CD4-positive, alpha-beta T cell treated with Interleukin-6 at 100 ng/mL for 8 hours (primary cell): ENCODE data around the gene CXCL3.

Experiments used
- DNase-seq: peaks from one replicate; pipeline ENCODE4 v3.0.0-alpha.2; 2020; ENCODE audit warnings: mixed read lengths, low spot score

The CXCL3 gene

DNA sequence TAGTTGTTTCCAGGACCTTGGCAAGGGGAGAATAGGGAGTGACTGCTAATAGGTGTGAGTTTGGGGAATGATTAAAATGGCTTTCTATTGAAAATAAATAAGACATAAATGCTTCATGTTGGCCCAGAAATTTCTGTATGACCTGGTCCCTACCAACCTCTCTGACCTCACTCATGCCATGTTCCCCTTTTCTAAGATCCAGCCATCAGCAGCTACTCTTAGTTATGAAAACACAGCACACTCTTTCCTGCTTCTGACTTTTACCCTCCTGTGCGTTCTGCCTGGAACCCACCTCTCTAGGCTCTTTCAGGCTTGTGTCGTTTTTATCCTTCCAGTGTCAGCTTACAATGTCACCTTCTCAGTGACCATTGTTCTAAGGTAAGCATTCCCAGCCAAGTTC lies 25.2 kb downstream of the CXCL3 start:
- DNase-seq: no peak

DNA sequence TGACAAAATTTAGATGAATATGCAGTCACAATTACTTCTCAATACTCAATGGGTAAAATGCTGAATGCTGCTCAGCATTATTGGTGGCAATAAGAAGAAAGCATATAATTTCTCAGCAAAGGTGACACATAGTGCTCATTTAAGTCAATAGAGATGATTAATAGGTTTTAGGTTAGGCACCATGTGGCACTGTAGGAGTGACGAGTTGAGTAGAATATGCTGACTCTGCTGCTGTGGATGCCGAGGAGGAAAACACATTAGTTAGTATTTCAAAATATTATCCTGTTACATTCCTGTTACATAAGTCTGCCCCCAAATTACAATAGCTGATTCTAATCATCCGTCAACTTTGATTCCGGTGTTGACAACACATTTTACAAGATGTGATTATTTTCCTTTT lies 26.4 kb downstream of the CXCL3 start:
- no peak for DNase-seq

DNA sequence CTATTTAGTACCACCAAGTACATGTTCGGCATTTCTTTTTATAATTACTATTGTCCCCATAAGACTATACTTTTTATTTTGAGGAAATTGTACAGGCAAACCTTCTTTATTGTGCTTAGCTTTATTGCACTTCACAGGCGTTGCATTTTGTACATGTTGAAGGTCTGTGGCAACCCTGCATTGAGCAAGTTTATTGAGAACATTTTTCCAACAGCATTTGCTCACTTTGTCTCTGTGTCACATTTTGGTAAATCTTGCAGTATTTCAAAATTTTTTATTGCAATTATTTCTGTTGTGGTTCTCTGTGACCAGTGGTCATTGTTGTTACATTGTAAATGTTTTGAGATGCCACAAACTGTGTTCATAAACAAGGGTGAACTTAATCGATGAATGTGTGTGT lies 29.2 kb downstream of the CXCL3 start:
- DNase-seq: no peak

DNA sequence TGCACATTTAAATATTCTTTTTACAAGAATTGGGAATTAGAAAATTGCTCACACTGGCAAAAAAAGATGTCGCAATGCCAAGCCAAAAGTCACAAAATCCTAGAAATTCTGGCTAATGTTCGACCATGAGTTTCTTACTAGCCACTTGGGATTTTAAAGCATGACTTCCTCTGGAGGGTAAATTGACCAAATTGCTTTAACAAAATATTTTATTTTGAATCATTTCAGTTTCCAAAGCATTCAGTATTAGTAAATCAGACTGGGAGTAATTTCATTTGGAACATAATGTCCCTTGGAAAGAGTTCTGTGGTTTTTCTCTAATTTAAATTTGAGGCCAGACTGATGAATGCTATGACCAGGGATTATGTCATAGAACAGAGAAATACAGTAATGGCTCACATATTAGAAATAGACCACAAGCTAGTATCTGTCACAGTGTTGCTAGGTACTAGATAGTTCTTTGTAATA lies 32.4 kb downstream of the CXCL3 start:
- DNase-seq: no peak

DNA sequence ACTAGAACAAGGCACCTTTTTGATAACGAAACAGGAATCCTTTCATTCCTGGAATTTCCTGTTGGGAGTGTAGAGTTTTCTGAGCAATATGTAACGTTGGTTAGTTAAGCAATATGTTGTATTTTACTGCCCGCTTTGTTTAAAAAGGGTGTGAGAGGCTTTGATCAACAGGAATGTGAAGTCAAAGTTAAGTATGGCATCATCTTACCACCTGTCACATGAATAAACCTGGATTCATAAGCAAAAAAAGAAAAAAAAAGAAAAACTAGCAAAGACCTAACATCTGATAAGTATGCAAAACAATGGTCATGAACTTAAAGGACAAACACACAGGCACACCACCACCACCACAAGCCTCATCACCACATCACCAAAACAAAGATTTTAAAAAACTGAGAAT lies 33.0 kb downstream of the CXCL3 start:
- DNase-seq: no peak

DNA sequence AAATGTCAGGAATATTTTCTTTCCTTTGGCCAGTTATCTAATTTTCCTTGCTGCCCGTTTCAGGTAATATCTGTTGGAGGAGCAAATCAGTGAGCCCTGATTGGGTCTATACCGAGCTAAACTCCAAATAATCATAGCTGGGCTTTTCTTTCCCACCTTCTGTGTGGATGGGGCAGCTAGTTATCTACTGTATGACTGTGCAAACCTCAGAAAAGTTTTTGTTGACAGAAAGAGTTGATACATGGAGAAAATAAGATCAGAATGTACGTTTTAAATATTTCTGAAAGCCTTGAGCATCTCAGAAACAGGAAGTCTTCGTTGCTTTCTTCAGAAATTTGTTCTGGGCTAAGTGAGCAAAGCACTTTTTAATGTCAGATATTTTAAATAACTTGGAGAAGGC lies 33.8 kb downstream of the CXCL3 start:
- DNase-seq: no peak

DNA sequence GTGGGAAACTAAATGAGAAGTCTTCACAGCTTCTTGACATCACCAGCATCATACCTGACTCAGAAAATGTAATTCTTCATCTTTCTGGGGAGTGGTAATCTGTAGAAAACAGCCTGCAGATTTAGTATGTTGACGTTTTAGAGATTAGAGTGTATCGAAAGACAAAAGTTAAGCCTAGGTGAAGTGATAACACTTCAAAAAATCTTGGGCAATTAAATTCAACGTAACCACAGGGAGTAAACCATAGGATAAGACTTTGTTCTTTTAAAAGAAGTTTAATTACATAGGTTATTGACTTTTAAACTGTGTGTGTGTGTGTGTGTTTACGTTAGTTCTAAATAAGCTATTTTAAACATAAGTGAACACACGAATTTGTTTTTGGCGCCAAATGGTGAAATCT lies 38.2 kb downstream of the CXCL3 start:
- no peak for DNase-seq

DNA sequence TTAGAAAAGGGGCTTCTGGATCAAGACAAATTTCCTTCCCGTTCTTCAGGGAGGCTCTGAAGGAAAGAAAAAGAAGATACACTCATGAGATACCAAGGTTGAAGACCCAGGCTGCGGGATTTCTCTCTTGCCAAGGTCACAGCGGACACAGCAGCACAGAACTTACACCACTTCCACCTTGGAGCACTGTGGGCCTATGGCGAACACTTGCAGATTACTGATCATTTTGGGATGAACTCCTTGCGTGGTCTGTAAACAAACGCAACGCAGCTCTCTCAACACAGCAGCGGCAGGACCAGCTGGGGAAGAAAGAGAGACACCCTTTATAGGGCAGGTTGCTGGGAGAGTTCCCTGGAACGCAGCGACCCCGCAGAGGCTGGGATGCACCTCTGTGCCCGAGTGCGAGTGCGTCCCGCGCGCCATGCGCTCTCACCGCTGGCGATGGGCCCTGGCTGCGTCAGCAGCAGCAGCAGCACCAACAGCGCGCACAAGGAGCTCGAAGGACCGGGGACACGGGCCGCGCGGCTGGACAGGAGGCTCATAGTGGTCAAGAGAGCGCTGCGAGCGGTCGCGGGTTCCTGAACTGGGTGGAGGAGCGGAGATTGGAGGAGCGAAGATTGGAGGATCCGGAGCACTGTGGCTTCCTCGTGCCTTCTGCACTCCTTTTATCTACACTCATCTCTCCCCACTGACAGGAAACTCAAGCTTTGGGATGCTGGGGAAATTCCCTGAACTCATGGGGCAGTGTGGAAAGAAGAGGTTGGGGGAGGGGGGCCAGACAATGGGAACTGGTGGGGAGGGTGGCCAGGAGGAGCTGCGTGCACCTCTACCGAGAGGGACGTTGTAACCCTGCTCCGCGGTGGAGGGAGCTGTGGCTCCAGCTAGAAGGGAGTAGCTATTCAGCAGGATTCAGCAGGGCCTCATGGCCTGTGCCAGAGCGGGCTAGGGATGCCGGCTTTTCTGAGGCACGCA lies 40.2 kb downstream of the CXCL3 start, which contains the start of gene CXCL5:
CXCL5 (minus strand) TSS at position 638 of the 972 bp plus-strand sequence; CDS start at position 542, 96 bp downstream.
- no peak for DNase-seq

DNA sequence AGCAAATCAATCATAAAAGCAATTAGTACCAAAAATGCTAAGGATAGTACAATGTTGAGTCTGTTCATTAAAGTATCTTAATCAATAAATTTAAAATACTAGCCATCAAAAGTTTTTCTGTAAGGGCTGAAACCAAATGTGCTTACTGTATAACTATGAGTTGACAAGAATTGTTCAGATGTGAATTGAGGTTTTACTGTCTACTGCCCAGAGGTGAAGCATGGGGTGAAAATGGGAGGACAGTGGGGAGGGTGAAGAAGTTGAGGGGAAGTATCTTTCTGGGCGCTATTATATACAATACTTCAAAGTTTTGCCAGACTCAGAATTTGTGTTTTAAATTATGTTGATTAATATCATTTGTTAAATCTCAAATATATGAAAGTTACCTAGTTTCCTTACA lies 46.4 kb downstream of the CXCL3 start:
- DNase-seq: no peak

DNA sequence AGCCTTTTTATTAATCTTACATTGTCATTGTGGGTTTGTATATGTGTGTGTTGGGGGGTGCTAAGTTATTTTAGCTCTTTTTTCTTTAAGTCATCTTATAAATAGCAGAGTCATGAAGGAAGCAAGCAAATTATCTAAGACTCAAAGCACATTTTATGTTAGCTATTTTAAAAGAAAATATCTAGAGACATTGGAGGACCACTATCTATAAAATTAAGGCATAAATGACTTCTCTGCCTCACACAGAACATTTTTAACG lies 46.8 kb downstream of the CXCL3 start:
- no peak for DNase-seq

DNA sequence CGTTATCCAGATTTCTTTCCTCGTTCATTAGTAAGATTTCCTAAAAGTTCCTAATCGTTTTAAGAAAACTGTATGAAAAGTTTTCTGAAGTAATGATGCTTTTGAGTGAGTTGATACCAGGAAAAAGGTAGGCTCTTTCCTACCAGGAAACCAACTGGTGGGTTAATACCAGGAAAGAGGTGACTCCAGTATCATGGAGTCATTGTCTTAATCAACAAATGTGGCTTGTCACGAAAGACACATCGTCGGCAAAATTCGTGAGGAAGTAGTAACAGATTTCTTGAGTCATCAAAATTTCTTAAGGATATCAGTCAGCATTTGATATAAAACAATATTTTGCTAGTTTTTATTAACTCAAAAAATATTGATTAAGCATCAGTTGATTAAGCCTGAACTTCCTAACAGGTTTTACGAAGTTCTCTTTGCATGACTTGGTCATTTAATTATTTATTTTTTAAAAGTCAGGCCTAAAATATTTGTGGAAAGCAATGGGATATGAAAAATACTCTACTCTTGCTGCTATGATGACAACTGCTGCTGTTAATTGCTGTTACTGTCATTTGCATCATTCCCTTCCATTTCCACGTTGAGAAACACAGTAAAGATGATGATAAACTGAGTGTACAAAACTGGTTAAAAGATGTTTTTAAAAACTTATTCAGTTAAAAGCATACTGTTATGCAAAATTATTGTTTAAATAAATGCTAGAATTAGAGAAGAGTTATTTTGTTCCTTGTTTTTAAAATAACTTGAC lies 47.3 kb downstream of the CXCL3 start:
- no peak for DNase-seq

DNA sequence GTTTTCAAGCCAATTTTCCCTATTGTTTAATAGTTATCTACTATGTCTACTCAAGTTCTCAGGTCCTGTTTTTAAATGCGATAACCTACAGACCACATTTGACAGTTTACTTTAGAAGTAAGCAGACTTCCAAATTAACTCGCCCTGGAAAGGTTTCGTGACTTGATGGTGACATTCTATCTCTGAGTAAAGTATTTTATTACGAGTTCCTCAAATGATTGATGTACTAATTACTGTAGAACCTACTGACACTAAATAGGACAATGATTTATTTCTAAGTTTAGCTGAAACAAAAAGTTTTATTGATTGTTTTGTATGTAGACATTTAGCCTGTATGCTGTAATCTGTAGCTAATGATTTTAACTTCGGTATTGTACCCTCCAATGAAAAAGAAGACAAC lies 48.6 kb downstream of the CXCL3 start:
- no peak for DNase-seq

DNA sequence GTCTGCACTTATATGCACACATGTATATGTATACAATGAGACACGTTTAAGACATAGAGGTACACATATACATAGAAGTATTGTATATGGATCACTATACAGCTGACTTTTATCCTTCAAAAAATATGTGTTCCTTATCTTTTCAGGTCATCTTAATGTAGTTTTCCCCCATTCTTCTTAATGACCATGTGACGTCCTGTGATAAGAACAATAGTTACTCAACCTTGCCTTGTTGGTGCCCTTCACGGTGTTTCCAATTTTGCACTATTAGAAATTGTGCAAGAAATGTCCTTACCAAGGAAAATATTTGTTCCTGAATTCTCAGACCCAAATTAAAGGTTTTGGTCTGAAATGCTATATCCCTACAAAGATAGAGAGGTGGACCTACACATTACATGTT lies 49.5 kb downstream of the CXCL3 start:
- no peak for DNase-seq

DNA sequence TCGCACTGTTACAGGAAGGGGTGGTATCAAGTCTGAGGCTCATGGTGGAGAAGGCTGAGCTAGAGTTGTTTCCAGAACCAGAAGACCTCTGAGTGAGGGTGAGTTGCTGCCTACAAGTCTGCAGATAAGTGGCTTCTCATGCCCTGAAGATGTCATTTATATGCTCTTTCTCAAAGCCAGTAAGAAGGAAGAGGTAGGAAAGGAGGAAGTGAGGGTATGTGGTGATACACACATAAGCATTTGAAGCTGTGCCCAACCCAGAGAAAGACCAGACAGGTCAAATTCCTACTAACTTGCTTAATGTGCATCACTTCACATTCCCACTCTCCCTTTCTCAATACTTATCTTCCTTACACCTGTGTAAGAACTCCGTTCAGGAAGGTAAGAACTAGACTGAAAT lies 50.4 kb downstream of the CXCL3 start, which contains the start of gene PPBP:
PPBP (minus strand) TSS at position 130 of the 400 bp plus-strand sequence; CDS start at position 43, 87 bp downstream.
- DNase-seq: no peak
